GDM1 (cell line): ENCODE data around the gene ZBTB11.
"Not testable (repeated sequence)": the region's sequence is repeated elsewhere in the genome, so short reads cannot be mapped to it uniquely, and the experiment has no call there.

Experiments used
- DNase-seq: peaks from one replicate; lab custom pipeline; 2025; lab: John Stamatoyannopoulos, UW

Gene ZBTB11

GRCh38 chr3:101618726-101619125 is 58.2 kb downstream of the ZBTB11 start:
- DNase-seq: no peak

GRCh38 chr3:101617478-101617877 is 59.5 kb downstream of the ZBTB11 start:
- no peak for DNase-seq

GRCh38 chr3:101615525-101615924 is 61.4 kb downstream of the ZBTB11 start:
- no peak for DNase-seq

- DNase-seq: not testable (repeated sequence)
These were observed 63.9 kb downstream of the ZBTB11 start for GRCh38 chr3:101613014-101613413.

DNA sequence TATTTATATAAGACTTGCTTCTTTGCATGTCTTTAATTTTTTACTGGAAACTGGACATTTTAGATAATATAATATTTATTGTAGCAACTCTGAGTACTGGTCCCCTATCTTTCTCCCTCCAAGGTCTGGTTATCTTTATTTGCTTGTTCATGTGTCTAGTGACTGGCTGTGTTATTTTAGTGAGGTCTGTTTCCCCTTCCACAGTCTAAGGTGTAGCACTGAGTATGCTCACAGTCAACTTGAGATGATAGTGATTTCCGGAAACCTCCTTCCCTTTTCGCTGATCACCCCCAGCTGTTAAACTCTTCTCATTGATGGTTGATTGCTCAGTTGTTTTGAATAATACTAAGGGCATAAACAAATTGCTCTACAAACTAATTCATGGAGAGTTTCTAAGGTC is 65.9 kb downstream of the ZBTB11 start:
- no peak for DNase-seq

DNA sequence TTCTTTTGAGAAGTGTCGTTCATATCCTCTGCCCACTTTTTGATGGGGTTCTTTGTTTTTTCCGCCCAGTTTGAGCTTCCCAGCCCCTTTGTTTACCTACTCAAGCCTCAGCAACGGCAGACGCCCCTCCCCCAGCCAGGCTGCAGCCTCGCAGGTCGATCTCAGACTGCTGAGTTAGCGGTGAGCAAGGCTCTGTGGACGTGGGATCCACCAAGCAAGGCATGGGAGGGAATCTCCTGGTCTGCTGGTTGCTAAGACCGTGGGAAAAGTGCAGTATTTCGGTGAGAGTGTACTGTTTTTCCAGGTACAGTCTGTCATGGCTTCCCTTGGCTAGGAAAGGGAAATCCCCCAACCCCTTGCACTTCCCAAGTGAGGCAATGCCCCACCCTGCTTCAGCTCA is 71.5 kb downstream of the ZBTB11 start:
- not testable (repeated sequence) for DNase-seq

GRCh38 chr3:101603184-101603583 is 73.7 kb downstream of the ZBTB11 start:
- DNase-seq: no peak

DNA sequence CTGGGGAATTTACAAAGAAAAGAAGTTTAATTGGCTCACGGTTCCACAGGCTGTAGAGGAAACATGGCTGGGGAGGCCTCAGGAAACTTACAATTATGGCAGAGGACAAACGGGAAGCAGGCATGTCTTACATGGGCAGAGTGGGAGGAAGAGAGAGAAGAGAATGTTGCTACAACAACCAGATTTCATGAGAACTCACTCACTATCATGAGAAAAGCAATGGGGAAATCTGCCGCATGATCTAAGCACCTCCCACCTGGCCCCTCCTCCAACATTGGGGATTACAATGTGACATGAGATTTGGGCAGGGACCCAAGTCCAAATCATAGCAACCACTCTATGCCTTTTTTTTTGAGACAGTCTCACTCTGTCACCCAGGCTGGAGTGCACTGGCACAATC is 74.2 kb downstream of the ZBTB11 start:
- DNase-seq: no peak
